T follicular helper cell (primary cell): ENCODE results near the gene ATF6.

Experiments used
- DNase-seq: peaks from one replicate; pipeline ENCODE4 v3.0.0-alpha.2; 2020; ENCODE audit warnings: low read depth

Gene ATF6

DNA sequence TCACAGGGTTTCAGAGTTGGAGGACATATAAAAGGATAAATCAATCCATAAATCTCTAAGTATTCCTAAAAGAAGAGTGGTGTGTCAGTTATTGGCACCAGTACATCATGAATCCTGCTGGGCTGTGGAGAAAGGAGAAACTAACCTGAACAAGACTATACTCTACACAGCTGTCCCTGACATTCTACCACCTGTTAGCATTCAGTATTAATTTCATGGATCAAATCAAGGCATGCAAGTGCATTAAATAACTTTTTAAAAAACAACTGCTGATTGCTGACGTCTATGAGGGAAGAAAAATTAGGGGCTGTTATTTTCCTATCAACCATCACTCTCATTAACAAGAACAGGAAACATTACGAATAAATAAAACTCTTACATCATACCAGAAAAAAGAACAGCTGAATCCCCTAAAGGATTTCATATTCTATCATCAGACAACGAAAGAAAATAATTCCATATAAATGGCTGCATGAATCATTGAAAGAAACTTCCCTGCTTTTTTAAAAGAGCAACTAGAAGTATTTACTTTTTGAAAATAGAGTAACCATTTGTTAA, 121.7 kb downstream of the ATF6 start:
- DNase-seq = no peak

DNA sequence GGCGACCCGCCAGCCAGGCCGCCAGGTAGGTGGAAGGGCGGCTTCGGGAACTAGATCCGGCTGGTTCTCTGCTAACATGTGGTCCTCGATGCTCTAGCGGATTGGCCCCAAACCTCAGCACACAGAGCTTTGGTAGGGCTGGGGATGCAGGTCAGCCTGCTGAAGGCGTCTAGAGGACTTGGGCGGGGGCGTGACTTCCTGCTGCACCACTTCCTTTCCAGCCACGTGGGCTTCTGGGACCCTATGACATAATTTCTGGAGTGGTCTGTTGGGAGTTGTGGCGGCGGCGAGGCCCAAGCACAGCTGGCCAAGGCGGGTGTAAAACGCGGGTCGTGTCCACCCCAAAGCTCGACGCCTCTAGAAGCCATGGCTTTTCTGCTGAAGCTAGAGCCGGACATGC, 124.5 kb downstream of the ATF6 start:
- DNase-seq = no peak

DNA sequence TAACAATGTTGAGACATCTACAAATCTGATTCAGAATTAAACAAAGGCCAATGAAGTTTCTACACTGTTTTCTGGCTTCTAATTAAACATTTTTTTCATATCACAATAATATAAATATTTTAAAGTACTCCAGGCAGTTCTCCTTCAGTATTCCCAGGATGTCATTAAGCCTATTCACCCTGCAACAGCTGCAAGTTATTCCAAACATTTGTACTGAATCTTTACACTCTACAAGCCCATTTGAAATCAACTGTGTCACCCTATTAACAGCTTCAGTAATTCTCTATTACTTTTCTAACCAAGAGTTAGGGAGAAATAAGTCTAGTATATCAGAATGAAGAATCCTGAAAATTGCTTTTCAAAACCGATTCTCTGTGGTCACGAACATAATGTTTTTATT, 133.0 kb downstream of the ATF6 start:
- DNase-seq = no peak

DNA sequence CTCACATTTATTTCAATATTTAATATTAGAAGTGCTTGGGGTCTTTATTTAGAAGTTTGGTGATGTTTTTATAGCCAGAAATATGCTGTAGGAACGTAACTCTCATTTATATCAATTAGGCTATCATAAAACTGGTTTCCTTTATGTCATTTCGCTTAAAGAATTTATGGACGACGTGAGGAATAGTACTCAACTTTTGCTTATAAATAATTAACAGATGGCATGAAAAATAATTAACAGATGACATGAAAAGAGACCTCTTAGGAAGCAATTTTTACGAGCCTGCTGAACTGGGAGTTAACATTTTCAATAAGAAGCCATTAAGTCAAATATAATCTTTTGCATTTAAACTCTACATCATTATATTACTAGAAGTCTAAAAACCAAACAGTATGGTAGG, 134.0 kb downstream of the ATF6 start:
- DNase-seq = no peak

DNA sequence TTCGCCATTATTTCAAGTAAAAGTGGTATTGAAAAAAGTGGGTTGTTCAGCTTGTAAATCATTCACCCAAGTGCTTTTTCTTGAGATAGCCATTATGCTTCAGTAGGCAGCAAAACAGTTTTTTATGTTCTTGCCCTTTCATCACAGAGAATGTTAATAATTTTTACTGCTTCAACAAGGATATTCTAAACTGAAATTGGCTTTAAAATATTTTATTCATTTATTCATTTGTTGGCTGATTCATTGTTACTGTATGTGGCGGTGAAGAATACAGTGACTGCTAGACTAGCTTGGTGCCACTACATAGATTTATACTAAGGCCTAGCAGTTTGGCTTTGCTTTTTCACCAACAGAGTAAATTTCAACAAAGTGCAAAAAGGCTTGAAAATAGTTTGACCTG, 136.1 kb downstream of the ATF6 start:
- no peak for DNase-seq

DNA sequence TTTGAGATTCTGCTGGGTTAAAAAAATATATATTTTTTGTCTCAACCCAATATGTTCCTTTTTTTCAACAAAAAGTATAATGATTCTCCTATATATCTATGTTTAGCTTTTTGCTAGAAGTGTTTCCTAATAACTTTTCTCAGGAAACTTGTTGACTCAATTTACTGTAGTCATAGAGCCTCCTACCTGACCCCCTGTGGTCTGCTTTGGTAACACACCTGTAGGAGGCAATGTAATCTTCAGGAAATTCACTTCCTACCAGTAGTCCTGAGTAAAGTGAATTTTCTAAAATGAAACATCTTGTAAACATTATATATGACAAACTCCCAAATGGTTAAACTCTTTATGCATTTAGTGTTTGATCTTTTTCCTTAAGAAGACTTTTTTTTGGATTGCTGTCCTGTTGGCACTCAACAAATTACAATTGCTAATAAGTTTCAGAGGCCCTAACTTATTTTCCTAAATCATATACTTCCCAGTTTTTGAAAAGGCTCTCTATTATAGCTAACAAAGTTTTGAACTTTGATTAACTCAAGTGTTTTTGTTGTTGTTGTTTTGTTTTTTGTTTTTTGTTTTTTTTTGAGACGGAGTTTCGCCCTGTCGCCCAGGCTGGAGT, 139.3 kb downstream of the ATF6 start:
- DNase-seq = no peak

DNA sequence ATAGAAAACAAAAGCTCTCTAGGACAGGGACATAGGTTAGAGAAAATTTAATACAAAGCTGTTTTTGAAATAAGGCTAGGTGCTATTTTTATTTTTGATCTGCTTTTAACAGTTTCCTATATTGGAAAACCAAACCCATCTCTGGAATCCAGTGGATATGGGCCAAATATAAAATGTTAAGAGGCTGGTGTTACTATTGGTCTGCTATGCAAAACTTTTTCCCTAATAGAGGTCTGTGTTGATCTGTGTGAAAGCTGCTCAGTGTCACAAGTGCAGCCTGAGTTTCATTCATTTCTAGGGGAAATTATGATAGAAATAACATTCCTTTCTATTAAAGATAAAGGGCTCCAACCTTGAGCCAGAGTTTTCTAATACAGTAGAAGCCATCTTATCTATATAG, 141.1 kb downstream of the ATF6 start:
- no peak for DNase-seq

DNA sequence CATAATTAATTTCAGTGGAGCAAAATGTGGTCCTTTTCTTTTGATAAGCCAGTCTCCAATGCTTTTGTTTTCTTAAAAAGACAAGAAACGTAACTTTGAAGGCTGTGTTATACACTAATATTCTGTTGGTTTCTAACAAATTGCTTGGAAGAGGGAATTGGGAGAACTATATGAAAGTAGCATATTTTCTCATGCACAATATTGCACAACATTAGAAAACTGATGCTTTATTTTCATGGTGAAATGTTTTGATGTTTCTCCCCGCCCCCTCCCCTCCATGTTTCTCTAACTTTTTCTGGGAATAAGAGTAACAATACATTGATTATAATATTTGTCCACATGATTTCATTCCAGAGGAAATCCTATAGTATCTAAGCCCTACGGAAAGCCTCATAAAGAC, 142.1 kb downstream of the ATF6 start:
- DNase-seq = no peak

DNA sequence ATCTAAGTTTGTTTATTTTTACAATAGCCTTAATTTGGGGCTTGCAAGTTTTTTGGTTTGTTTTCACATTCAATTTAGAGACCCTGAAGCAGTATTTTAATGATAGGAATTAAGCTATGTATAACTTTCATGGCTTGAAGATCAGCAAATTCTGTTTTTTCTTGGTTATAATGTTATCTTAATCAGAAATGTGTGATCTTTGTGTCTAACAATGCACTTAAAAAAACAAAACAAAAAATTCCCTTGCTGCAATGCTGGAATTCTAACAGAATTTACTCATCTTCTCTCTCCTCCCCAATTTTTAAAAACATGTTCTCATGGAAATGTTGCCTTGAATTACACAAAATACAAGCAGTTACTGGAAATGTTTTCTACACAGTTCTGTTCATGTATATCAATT, 144.5 kb downstream of the ATF6 start:
- DNase-seq = no peak

DNA sequence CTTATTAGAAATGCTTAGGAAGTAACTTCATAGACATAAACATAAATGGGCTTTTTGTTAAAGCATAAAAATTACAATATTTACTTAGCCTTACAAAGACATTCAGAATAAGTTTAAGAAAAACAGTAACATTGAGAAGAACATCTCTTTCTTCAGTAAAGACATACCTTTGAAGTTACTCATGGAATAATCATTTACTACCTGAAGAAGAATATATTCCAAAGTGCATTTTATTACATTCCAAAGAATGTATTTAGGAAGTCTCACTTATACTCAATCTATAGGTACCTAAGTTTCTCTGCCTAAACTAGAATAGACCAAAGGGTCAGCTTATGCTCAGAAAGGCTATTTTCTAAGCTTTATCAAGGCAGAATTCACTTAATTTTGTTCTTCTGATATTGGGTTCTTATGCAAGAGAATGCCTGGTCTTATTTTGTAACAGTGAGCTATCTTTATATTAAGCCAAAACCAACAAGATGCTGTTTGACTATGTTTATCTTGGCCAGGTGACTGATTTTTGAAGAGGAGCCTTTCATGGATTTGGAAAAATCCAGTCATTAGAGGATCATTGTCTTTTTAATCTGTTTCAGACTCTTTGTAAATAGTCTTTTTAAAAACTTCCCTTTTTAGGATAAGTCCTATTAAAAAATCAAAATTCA, 147.5 kb downstream of the ATF6 start:
- no peak for DNase-seq

DNA sequence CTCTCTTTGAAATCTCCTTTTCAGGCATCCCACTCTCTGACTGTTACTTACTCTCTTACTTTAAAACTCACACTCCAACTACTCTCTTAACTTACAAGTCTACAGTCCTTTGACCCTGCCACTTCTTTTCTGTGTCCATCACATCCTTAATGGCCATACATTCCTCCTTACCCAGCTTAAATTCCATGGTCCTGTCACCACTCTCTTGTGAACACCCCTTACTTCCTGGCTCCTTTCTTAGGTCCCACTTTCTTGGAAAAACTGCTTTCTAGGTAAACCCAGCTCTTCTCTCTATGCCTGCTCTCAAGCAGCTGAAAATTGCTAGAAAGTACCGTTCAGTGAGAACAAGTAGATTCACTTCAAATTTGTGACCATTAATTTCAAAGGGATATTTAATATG, 148.5 kb downstream of the ATF6 start:
- no peak for DNase-seq

DNA sequence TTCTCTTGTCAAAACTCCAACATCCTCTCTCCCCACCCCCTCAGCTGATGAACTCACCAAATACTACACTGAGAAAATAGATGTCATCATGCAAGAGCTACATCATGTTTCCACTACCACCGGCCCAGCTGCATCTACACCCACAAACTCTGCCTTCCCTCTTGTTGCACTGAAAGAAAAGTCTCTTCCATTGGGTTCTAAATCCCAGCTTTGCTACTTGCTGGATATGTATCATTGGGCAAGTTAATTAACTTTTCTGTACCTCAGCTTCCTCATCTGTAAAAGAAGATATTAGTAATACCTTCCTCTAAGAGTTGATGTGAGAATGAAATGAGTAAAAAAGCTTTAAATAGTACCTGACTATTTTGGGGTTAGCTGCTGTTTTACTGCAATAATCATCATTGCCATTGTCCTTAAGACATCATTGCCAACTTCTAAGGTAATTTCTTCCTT, 149.0 kb downstream of the ATF6 start:
- DNase-seq = no peak

DNA sequence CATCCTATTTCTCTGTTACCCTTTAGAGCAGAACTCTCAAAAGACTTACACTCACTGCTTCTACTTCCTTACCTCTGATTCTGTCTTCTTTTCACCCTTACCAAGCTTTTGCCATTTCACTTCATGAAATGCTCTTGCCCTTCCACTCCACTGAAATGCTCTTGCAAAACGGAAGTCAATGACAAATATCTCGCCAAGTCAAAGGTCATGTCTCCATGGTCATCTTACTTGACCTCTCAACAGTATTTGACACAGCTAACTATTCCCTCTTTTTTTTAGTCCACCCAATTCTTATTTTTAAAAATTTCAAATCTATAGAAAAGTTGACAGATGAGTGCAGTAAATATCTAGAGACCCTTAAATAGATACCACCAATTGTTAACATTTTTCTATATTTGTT, 149.9 kb downstream of the ATF6 start:
- DNase-seq = no peak

DNA sequence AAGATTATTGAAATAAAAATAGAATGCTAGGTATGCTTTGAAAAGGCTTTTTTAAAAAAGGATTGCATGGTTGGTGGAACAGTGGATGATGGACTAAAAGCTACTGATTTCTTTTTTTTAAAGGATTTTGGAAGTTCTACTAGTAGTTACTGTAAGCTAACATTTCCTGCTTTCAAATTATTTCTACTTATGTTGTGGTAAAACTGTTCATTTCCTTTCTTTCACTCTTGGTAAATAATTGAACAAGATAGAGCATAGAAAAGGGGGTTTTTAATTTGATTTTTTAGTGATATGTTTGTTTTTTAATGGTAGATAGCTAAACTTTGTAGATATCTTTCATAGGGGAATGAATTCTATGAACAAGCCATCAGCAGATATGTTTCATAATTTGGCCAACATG, 153.1 kb downstream of the ATF6 start:
- no peak for DNase-seq

DNA sequence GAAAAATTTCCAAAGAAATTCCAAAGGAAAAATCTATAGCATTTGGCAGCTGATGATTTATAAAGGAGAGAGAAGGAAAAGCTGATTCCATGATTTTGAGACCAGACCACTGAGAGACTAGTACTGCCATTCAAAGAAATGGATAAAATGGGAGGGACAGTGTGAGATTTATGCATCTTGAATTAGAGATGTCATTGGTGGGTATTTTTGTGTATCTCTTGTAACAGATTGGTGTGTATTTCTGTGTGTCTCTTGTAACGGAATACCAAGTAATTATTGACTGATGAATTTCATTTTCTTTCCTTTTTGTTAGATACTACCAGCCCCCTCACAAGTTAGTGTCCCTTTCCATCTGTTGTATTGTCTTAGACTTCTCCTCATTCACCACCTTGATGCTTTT, 155.4 kb downstream of the ATF6 start:
- no peak for DNase-seq

DNA sequence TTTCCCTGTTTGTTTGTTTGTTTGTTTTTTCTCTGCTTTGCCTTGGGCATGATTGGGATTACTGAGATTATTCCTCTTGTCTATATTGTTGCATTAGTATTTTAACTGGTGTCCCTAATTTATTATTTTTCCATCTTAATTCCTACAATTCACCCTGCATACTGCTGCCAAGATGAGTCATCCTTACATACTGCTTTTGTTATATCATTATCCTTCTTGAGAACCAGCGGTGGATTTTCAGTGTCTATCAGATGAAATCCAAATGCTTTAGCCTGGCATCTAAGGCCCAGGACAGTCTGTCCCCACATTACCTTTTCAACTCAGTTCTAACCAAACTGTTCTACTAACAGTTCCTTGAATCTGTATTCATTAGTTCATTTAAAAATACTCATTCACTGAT, 155.9 kb downstream of the ATF6 start:
- DNase-seq = no peak

DNA sequence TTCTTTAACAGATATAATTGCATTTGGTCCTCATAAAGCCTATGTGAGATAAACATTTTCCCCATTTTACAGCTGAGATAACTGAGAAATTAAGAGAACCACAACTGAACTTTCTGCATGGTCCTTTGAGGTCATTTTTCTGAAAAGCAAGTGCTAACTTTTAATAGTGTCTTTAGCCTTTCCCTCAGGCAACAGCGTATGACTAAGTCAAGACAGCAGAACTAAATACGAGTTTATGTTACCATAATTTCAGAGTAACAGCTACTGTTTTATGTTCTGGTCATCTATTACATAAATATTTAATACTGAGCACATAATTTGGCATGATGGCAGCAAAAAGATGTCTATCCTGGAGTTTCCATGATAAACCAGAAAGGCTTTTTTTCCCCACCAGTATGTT, 161.9 kb downstream of the ATF6 start:
- no peak for DNase-seq

DNA sequence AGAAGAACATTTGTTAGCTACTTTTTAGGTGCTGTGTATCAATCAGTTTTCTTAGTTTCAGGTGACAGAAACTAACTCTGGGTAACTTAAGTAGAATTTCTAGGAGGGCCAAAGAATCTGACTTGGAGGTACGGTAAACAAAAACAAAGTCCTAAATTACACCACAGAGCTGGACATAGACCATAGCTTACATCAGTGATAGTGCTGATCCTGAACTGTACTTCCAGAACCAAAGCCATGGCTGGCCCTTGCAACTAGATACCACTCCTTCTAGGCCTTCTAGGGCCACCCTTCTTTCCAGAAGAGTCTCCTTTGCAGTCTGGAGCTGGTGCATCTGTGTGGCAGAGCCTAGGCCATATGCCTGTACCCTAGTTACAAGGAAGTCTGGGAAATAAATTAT, 163.0 kb downstream of the ATF6 start:
- no peak for DNase-seq

DNA sequence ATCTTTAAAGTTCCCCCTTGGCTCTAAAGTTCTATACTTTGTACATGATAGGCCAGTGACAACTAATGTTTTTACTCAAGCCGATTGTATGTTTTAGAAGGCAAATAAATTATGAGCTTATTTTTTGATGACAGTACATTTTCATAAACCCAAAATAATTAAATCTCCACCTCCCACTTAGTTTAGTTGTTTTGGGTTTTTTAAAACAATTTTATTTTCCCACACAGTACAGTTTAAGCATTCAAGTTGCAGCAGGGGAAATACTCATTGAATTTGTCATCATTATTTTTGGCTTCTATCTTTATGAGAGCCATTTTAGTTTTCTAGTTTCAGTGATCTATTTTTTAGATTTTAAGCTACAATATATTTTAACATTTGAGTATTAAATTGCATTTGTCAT, 163.9 kb downstream of the ATF6 start:
- DNase-seq = no peak

DNA sequence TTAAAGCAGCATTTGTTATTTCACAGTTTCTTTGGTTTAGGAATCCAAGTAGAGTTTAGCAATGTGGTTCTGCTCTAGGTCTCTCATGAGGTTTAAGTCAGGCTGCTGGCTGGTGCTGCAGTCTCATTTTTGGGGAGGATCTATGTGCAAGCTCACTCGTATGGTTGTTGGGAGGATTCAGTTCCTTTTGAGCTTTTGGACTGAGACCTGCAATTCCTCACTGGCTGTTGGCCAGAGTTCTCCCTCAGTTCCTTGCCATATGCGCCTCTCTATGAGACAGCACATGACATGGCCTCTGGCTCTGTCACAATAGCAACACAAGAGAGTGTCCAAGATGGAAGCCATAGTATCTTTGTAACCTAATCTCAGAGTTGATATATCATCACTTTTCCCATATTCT, 166.5 kb downstream of the ATF6 start:
- DNase-seq = no peak

DNA sequence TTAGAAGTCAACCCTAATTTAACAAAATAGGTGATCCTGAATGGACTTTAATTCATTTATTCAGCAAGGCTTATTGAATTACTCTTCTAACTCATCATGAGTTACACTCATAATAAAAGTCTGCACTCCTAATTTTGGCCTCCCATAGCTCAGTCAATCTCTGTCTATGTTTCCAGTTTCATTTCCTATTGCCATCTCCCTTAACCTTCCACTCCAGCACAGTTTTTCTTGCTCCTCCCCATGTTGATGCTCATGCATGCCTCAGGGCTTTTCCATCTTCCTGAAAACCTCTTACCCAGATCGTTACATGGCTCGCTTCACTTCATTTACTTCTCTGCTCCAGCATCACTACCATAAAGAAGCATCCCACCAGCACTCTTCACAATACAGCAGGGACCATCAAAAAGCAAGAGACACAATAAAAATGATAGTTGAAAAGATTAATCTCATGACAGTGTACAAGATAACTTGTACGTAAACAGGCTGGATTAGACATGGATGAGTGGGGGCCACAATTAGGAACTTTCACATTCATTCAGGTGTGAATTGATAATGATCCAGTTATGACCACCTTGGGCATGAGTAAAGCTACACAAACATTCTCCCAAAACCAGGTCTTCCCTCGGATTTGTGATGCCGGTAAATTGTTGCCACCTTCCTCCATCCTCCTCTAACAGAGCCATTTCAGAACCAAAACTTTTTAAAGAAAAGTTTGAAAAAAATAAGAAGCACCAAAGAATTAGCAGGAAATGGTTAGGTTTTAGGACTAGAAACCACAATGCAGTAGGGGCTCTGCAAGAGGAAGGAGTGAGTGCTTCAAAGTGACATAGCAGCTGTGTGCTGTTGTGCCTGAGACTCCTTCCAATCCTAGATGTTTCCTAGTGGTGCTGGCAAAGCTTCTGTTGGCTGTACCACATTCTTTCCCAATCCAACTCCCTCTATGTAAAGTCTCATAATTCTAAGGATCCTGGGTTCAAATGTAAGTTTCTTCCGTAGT, 167.8 kb downstream of the ATF6 start:
- DNase-seq = no peak

DNA sequence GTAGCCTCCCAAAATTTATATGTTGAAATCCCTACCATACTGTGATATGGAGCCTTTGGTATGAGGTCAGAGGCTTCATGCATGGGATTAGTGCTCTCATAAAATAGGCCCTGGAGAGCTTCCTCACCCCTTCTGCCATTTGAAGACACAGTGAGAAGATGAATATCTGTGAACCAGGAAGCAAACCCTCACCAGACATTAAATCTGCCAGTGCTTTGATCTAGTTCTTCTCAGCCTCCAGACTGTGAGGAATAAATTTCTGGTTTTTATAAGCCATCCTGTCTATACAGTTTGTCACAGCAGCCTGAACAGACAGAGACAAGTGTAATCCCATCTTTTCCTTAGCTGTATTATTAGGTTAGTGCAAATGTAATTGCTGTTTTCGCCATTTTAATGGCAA, 169.1 kb downstream of the ATF6 start:
- no peak for DNase-seq

DNA sequence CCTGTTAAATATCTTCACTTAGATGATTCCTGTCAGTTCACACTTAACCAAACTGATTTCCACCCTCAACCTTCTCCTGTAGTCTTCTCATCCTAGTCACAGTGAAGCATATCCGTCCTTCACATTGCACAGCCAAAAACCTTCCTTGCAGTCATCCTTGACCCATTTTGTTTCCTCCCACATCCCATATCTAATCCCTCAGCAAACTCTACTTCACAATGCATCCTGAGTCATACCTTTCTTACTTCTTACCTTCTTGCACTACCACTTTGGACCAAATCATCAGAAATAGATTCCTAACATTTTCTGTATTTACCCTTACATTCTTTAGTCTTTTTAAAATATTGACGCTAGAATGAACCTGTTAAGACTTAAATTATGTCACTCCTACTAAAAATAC, 170.7 kb downstream of the ATF6 start:
- no peak for DNase-seq
